Measurements from ENCODE around the gene HOXB4.

GRCh38 chr17:48596735-48597527 lies 18.8 kb upstream of the HOXB4 start:
- TF ChIP-seq CTCF (IDR thresholded peaks at IDR 0.05) (no peak), POLR2A (IDR thresholded peaks at IDR 0.05; ENCODE audit: low read depth) (no peak), POLR2AphosphoS5 (IDR thresholded peaks at IDR 0.05) (no peak), EP300 (IDR thresholded peaks at IDR 0.05) (no peak)

Data from esophagus muscularis mucosa (tissue), 4 donors.